ENCODE data around the gene MMAB.

Gene MMAB

GRCh38 chr12:109535231-109535862 is 38.0 kb downstream of the MMAB start:
- no peak for DNase-seq

- DNase-seq: no peak
These were observed 38.8 kb downstream of the MMAB start for GRCh38 chr12:109534456-109534855.

GRCh38 chr12:109533487-109533740 is 39.9 kb downstream of the MMAB start:
- no peak for DNase-seq

- DNase-seq: peak; percentile 74
These were observed 40.4 kb downstream of the MMAB start for GRCh38 chr12:109532721-109533486.

GRCh38 chr12:109531411-109531810 is 41.9 kb downstream of the MMAB start:
- DNase-seq: no peak

- no peak for DNase-seq
These were observed 43.3 kb downstream of the MMAB start for GRCh38 chr12:109529691-109530640.

- no peak for DNase-seq
These were observed 45.7 kb downstream of the MMAB start for GRCh38 chr12:109527489-109528123.

GRCh38 chr12:109525279-109525585 is 48.1 kb downstream of the MMAB start:
- no peak for DNase-seq

DNA sequence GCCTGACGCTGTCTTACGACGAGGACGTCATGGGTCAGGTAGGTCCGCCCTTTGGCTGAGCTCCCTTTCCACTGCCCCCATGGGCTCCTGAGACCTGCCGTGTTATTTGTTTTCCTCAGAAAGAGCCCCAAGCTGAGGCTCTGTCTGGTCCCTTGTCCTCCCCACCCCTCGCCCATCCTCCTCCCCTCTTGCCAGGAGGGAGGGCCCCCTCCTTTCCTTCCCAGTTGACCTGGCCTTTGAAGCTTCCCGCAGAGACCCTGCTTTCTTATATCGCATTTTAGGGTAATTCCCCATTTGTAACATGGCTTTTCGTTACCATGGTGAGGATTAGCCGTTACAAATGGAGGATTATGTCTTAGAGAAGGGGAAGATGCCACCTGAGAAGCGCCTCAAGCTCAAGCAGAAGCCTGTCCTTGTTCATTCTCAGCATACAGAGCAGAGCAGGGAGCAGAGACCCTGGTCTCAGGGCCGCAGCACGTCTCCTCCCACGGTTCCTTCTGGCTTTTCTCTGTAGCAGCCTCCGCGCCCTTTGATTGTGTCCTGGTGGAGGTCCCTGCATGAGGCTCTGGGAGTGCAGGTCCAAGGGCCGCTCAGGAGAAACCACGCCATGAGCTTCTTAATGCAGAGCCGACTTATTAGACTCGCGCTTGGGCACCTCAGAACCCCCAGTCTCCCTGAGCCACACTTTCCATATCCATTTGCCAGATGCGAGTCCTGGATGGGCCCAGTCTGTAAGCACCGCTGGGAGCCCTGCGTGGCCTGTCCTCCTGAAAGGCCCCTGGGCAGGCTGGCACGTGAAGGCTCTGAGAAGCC is 48.6 kb downstream of the MMAB start:
- DNase-seq: no peak

DNA sequence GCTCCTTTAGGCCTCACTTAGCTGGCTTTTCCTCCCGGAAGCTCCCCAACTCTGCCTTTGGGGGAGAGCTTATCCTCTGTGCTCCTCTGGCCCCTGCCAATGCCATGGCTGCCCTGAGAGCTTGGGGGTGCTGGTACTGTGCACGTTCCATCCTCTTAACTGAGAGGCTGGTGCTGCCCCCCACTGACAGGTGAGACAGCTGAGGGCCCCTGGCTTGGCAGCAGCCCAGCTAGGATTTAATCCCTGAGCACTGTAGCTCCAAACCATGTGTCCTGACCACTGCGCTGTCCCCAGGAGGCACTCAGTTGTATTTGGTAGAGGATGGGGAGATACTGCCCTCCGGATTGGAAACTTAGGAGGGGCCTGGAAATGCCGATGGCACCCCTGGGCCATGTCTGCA is 49.8 kb downstream of the MMAB start:
- no peak for DNase-seq

DNA sequence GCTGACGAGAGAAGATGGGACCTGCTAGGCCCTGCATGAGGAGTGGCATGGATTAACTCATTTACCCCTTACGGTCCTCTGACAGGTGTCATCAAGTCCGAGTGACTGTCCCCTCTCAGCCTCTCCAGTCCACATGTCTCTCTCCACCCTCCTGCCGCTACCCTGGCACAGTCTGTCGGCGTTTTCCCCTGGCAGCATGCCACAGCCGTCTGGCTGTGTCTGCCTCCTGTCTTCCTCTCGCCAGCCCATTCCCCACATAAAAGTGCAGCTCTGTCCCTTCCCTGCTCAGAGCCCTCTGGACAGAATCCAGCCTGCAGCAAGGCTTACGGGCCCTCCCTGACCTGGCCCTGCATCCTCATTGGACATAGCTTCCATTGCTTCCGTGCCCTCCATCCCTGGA is 50.2 kb downstream of the MMAB start:
- DNase-seq: peak; percentile 25

- DNase-seq: no peak
These were observed 51.5 kb downstream of the MMAB start for GRCh38 chr12:109521831-109522230.

DNA sequence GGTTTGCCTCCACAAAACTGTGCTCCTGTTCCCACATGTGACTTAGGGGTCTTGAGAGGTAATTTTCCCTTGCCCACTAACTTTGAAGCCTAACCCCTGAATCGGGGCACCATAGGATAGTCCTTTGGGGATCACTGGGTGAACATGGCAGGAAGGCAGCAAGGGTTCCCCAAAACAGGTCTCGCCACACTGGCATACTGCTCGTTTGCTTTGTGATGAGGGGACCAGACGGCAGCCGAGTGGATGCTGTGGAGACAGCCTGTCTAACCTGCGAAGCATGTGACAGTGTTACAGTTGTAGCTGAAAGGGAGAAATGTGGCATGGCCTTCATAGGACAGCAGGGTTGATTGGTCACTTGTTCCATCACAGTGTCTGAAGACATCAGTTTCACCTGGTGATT is 53.5 kb downstream of the MMAB start:
- no peak for DNase-seq

DNA sequence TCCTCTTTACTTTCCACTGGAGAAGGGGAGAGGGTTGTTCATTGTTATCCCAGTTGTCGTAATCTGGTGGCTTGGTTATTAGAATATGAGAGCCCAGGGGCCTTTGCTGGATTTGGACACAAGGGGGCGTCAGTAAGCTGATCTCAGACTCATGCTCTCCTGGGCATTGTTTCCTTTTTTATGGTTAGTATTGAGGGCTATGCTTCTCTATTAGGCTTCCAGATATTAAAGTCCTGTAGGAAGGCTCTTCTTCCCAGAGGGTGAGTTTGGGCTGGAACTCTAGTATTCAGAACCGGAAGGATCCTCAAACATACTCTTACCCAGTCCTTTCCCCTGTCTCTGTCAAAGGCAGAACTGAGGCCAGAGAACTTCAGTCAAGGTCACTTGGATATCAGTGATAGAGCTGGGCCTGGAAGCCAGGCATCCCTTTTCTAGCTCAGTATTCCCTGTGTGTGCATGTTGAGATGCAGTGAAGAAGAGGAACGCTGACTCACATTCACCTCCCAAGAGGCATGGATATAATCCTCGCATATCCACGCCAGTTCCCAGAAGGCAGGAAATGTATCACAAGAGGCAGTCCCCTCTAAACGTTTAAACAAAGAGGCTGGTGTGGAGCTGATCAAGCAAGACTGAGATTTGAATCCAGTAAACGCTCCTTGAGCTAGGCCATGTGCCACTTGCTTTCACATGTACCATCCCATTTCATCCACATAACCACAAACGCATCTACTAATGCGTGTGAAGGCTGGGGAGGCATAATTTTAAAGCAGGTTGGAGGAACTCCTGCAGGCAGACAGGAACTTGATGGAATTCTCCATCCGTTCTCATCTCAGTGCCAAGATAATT is 54.3 kb downstream of the MMAB start:
- DNase-seq: peak; percentile 40

DNA sequence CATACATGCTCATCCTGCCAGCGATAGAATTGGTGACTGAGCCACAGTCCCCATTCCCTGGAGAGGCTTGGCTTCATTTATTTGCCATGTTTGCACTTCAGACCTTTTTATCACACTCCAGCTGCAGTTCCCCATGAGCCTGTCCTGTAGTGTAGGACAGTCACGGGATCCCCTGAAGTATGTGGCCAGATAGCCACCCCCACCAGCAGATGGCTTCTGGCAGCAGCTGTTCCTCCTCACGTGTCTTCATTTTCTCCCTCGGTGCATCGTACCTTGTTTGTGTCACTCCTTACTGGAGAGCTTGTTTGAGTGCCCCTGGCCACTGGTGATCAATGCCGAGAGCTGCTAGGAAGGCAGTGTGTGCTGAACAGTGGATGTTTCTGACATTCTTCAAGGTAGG is 55.7 kb downstream of the MMAB start:
- DNase-seq: peak; percentile 24

DNA sequence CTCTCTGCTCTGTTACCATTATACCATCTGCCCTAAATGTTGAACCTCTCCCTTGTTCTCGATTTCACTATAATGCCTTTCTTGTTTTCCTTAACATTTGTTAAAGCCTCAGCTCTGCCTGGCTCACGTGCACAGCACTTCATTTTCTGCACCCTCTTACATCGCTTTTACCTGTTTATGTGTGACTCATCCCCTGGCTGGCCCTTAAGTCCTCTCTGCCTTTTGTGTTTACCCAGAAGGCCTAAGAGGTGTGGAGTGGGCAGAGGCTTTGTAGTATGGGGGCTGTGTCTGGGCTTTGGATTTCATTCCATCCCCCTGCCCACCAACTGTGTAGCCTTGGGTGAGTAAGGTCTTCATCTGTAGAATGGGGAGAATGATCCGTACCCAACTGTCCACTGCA is 59.3 kb downstream of the MMAB start:
- peak; percentile 72 for DNase-seq

GRCh38 chr12:109513051-109513450 is 60.3 kb downstream of the MMAB start:
- DNase-seq: peak; percentile 56

GRCh38 chr12:109512608-109513007 is 60.7 kb downstream of the MMAB start:
- DNase-seq: peak; percentile 87

DNA sequence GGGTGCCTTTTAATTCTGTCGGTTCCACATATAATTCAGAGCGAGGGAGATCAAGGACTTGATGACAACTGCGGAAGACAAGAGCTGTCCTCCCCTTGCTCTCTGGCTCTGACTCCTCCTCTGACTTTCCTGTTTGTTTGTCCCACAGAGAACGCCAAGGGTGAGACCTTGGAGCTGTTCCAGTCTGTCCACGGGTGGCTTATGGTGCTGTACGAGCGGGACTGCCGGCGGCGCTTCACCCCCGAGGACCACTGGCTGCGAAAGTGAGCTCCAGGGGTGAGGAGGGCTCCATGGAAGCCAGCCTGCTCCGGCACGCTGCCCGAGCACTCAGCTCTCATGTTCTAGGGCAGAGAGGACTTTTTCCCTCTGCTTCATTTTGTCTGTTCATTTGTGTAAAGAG is 63.1 kb downstream of the MMAB start:
- DNase-seq: peak; percentile 92

DNA sequence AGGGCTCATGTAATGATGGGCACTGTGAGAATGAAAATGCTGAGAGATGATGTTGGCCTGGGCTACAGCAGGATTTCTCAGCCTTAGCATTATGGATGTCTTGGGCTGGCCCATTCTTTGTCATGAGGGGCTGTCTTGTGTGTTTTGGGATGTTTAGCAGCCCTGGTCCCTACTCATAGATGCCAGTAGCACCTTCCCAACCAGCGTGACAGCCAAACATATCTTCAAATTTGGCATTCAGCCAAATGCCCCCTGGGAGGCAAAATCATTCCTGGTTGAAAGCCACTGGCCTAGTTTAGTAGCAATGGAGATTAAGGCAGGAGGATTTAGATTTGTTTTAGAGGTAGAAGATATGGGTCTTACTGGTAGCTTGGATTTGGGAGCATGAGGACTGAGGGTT is 69.2 kb downstream of the MMAB start:
- peak; percentile 23 for DNase-seq

Data from DMS79 (cell line).